K562 (cell line): ENCODE measurements around the gene MICAL2. TPM values are rescaled to one million over a fixed set of nuclear protein-coding genes. Genes with fewer than 3 reads are reported as not detected.

Source experiments
- ATAC-seq: fragments of 200-7000 bp; cut with Tn5 transposase; 3 replicates; pipeline ENCODE4 v1.9.1; 2020; ENCODE audit warnings: moderate library complexity
- BruUV-seq: library from RNA; stranded (reverse); fragments of 400-500 nt; replicated peaks from 2 replicates; lab custom pipeline; 2021; lab: Mats Ljungman, UMichigan
- CTCF ChIA-PET: fragments of 300-600 bp; formaldehyde crosslinking; extraction: SDS; loops from one replicate; lab custom pipeline; 2021; ENCODE audit warnings: low intra/inter-chr PET ratio; lab: Yijun Ruan, JAX
- POLR2A ChIA-PET: fragments of 300-600, 350-650 bp; sonication (Branson Sonifier 250); formaldehyde crosslinking; extraction: SDS; loops from one replicate; lab custom pipeline; 2021; ENCODE audit warnings: antibody characterized with exemption, inconsistent platforms; lab: Yijun Ruan, JAX
- DNase-seq, 4 experiments: peaks; one replicate each; pipeline versions ENCODE4 v3.0.0 to v3.0.0-alpha.2; 2011 to 2018; ENCODE audit warnings: low spot score in 3 of 4, mixed read lengths in 3 of 4; ENCODE audit errors: extremely low read depth in 1 of 4
- FAIRE-seq: peaks from 2 replicates; lab custom pipeline; 2011; peaks lifted over from hg19 to GRCh38; lab: Jason Lieb, UNC
- H2AFZ ChIP-seq: 2 replicates; pipeline ENCODE4 v1.6.0; 2011; ENCODE audit warnings: low read depth, low read length, control low read depth, inconsistent platforms
- H3K27ac ChIP-seq: fragments of 200-600 bp; 3 replicates; pipeline ENCODE4 v1.8.0; 2011; ENCODE audit warnings: low read depth, mild to moderate bottlenecking, control low read depth, inconsistent platforms, low read length, moderate library complexity, mixed read lengths; ENCODE audit errors: extremely low read depth
- H3K27me3 ChIP-seq, 2 experiments: fragments of 300-600 bp in 1 of 2; 2 replicates in 1 of 2; 3 replicates in 1 of 2; pipeline versions ENCODE4 v1.6.0 to v1.8.0; 2011; ENCODE audit warnings: inconsistent platforms in 2 of 2, low read length in 2 of 2, mild to moderate bottlenecking in 1 of 2, mixed read lengths in 1 of 2, moderate library complexity in 1 of 2; ENCODE audit not compliant: control insufficient read depth in 2 of 2, insufficient read depth in 2 of 2
- H3K36me3 ChIP-seq: fragments of 300-600 bp; 3 replicates; pipeline ENCODE4 v1.8.0; 2011; ENCODE audit warnings: mild to moderate bottlenecking, low read length, inconsistent platforms; ENCODE audit not compliant: control insufficient read depth, insufficient read depth
- H3K4me1 ChIP-seq, 2 experiments: fragments of 200-600 bp in 1 of 2; replicated peaks in 1 of 2; 2 replicates in 1 of 2; 3 replicates in 1 of 2; pipeline versions ENCODE4 v1.5.1 to v1.8.0; 2011; ENCODE audit warnings: inconsistent platforms in 2 of 2, low read length in 2 of 2, mild to moderate bottlenecking in 1 of 2, mixed read lengths in 1 of 2, moderate library complexity in 1 of 2; ENCODE audit not compliant: control insufficient read depth in 2 of 2, insufficient read depth in 2 of 2
- H3K4me2 ChIP-seq: 2 replicates; pipeline ENCODE4 v1.6.1; 2011; ENCODE audit warnings: low read length, control low read depth, inconsistent platforms, mixed read lengths; ENCODE audit not compliant: insufficient read depth
- H3K4me3 ChIP-seq: fragments of 200-600 bp; sonication (generic), shearing (Covaris generic); 2 replicates; pipeline ENCODE4 v1.5.1; 2016; ENCODE audit warnings: control low read depth, inconsistent platforms
- H3K79me2 ChIP-seq: fragments of 200-600 bp; 3 replicates; pipeline ENCODE4 v1.8.0; 2011; ENCODE audit warnings: low read length, inconsistent platforms; ENCODE audit not compliant: control insufficient read depth, insufficient read depth
- H3K9ac ChIP-seq, 2 experiments: 2 replicates each; pipeline versions ENCODE4 v1.6.0 to v1.6.1; 2011; ENCODE audit warnings: low read depth in 2 of 2, low read length in 2 of 2, control low read depth in 1 of 2, inconsistent platforms in 1 of 2, mild to moderate bottlenecking in 1 of 2, mixed read lengths in 1 of 2; ENCODE audit not compliant: insufficient read depth in 1 of 2
- H3K9me1 ChIP-seq: one replicate; pipeline ENCODE4 v1.6.0; 2011; ENCODE audit warnings: inconsistent platforms, mild to moderate bottlenecking, low read length, moderate library complexity; ENCODE audit not compliant: control insufficient read depth, insufficient read depth
- H3K9me3 ChIP-seq: replicated peaks from 2 replicates; pipeline ENCODE4 v1.5.1; 2011; ENCODE audit warnings: low read depth, low read length, inconsistent platforms; ENCODE audit not compliant: control insufficient read depth, insufficient read depth
- H4K20me1 ChIP-seq: replicated peaks from 2 replicates; pipeline ENCODE4 v1.6.1; 2011; ENCODE audit warnings: low read length, inconsistent platforms, mixed read lengths; ENCODE audit not compliant: control insufficient read depth, insufficient read depth
- CREB1 ChIP-seq, 2 experiments: sonication (generic) in 1 of 2; formaldehyde crosslinking in 1 of 2; IDR thresholded peaks; 2 replicates each; pipeline versions ENCODE4 v1.6.1 to v1.8.0; 2012 to 2022; ENCODE audit warnings: inconsistent platforms in 1 of 2, mild to moderate bottlenecking in 1 of 2, missing genetic modification reagents in 1 of 2, moderate library complexity in 1 of 2
- ETV1 ChIP-seq: fragments of 450-650 bp; conservative IDR thresholded peaks from 2 replicates; pipeline ENCODE4 v1.6.1; 2016; ENCODE audit warnings: missing genetic modification characterization, control low read depth, low read depth, missing compliant biosample characterization
- MECOM ChIP-seq: fragments of 250-450 bp; sonication (Bioruptor Pico); IDR thresholded peaks from 2 replicates; pipeline ENCODE4 v1.8.0; 2022; ENCODE audit warnings: inconsistent platforms
- MTA1 ChIP-seq: fragments of 450-650 bp; IDR thresholded peaks from 2 replicates; pipeline ENCODE4 v1.6.1; 2017; ENCODE audit warnings: borderline replicate concordance
- MTA2 ChIP-seq: fragments of 450-650 bp; IDR thresholded peaks from 2 replicates; pipeline ENCODE4 v1.6.1; 2016; ENCODE audit warnings: low read depth
- NFE2L1 ChIP-seq: fragments of 450-650 bp; IDR thresholded peaks from 2 replicates; pipeline ENCODE4 v1.6.1; 2016; ENCODE audit warnings: missing genetic modification characterization, low read depth, mild to moderate bottlenecking, missing compliant biosample characterization, moderate library complexity, borderline replicate concordance
- POLR2AphosphoS2 ChIP-seq: IDR thresholded peaks from 2 replicates; pipeline ENCODE4 v1.6.1; 2012; ENCODE audit warnings: low read length, improper control_type of control experiment
- TSC22D4 ChIP-seq: fragments of 450-650 bp; IDR thresholded peaks from 2 replicates; pipeline ENCODE4 v1.6.1; 2016; ENCODE audit warnings: missing genetic modification characterization, missing biosample characterization, control low read depth
- ZNF23 ChIP-seq: fragments of 250-450 bp; sonication (Bioruptor Pico); IDR thresholded peaks from 2 replicates; pipeline ENCODE4 v1.4.0; 2020; ENCODE audit warnings: mild to moderate bottlenecking
- WGBS: fragments of 100-300 bp; shearing (Covaris generic); methylation state at CpG from one replicate; pipeline ENCODE4 v1.1.6; 2016; ENCODE audit warnings: low coverage, mixed read lengths; ENCODE audit not compliant: insufficient coverage; ENCODE audit errors: missing lambda C conversion rate; 5-methylcytosine and 5-hydroxymethylcytosine counted together
- in situ Hi-C: fragments of 300-500 bp; cut with MboI; formaldehyde crosslinking; loops from 4 replicates; pipeline ENCODE4 v1.15.0; 2018; ENCODE audit warnings: inconsistent platforms, mixed read lengths
- intact Hi-C: fragments of 100-400 bp; cut with micrococcal nuclease; formaldehyde crosslinking; loops from 2 replicates; pipeline ENCODE4 v1.14.2; 2022
- polyA plus RNA-seq, 8 experiments: library from polyadenylated mRNA; depleted of rRNA in 4 of 8; stranded (reverse) in 5 of 8; unstranded in 3 of 8; fragments of >200 nt; fragmentation: Nextera tagmentation in 2 of 8; fragmentation: Illumina TruSeq in 1 of 8; extraction: Ambion mirVana in 2 of 8; extraction: Trizol in 1 of 8; gene quantifications; 2 replicates each; pipeline versions ENCODE4 v1.2.1 to v1.2.3, GENCODE V29; 2011 to 2014; ENCODE audit warnings: inconsistent platforms in 1 of 8, missing spikeins in 1 of 8
- total RNA-seq, 7 experiments: library from RNA; depleted of rRNA in 6 of 7; stranded (reverse); fragments of >200 nt in 6 of 7; fragmentation: Illumina TruSeq in 2 of 7; extraction: Trizol in 2 of 7; gene quantifications; 2 replicates each; pipeline versions ENCODE4 v1.2.1 to v1.2.3, GENCODE V29; 2011 to 2021; ENCODE audit warnings: low replicate concordance in 1 of 7
- TF ChIP-seq, protein P1 (sequence below): fragments of 200-800 bp; sonication (Bioruptor generic); IDR thresholded peaks from 2 replicates; pipeline ENCODE4 v1.6.1; 2017; ENCODE audit warnings: missing genetic modification characterization, missing compliant biosample characterization
- TF ChIP-seq, protein P2 (sequence below): fragments of 450-650 bp; formaldehyde crosslinking; IDR thresholded peaks from 2 replicates; pipeline ENCODE4 v1.4.0; 2022; ENCODE audit warnings: missing genetic modification characterization
- TF ChIP-seq, protein P3 (sequence below): fragments of 250-450 bp; sonication (Bioruptor Pico); IDR thresholded peaks from 2 replicates; pipeline ENCODE4 v1.4.0; 2020
- TF ChIP-seq, protein P4 (sequence below): fragments of 450-650 bp; IDR thresholded peaks from 2 replicates; pipeline ENCODE4 v1.7.1; 2018; ENCODE audit warnings: mild to moderate bottlenecking, low read depth; ENCODE audit not compliant: partially characterized antibody

MICAL2 gene
- total and polyA plus RNA-seq, 9 of the 15 experiments (the other 6 are each of a cell fraction or from before 2014, with no cell fraction given) = 4.7 to 64.2 (median 33.6) TPM

DNA sequence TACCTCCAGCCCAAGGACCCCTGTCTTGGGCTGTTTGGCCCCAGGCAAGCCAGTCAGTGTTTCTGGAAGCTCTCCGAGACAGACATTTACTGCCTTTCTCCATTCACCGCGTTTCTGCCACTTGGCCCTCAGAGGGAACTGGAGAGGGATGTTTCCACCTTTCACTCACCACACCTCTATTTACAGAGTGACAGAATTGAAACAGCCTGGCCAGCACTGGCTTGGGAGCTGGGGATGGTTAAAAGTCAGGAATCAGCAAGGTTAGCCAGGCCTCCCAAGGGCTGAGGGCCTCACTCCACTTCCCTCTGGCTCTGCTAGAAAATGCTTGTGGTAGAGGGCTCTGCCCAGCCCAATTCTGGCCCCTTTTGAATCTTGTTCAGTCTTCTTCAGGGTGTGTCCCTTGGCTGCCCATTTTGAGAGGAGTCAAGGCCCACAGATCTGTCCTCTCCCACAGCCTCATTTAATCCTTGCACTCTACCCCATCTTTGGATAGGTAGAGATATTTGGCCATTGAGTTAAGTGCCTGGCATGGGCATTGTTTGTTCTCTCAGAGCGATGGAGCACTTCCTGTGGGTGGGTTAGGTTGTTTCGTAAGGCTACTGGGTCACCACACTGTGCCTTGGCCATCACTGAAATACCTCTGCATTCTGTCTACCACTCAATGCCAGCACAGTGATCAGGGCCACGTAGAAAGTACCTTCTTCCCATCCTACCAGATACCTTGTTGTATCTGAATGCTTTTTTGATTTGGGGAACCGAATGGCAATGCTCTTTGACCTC is 119.2 kb downstream of the MICAL2 start (continued):
- TF ChIP-seq, protein P1, sequence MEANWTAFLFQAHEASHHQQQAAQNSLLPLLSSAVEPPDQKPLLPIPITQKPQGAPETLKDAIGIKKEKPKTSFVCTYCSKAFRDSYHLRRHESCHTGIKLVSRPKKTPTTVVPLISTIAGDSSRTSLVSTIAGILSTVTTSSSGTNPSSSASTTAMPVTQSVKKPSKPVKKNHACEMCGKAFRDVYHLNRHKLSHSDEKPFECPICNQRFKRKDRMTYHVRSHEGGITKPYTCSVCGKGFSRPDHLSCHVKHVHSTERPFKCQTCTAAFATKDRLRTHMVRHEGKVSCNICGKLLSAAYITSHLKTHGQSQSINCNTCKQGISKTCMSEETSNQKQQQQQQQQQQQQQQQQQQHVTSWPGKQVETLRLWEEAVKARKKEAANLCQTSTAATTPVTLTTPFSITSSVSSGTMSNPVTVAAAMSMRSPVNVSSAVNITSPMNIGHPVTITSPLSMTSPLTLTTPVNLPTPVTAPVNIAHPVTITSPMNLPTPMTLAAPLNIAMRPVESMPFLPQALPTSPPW = no peak
- no peak for TF ChIP-seq TSC22D4 (tag)
- TF ChIP-seq, protein P2, sequence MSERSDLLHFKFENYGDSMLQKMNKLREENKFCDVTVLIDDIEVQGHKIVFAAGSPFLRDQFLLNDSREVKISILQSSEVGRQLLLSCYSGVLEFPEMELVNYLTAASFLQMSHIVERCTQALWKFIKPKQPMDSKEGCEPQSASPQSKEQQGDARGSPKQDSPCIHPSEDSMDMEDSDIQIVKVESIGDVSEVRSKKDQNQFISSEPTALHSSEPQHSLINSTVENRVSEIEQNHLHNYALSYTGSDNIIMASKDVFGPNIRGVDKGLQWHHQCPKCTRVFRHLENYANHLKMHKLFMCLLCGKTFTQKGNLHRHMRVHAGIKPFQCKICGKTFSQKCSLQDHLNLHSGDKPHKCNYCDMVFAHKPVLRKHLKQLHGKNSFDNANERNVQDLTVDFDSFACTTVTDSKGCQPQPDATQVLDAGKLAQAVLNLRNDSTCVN (CRISPR knock-in tag) = no peak

DNA sequence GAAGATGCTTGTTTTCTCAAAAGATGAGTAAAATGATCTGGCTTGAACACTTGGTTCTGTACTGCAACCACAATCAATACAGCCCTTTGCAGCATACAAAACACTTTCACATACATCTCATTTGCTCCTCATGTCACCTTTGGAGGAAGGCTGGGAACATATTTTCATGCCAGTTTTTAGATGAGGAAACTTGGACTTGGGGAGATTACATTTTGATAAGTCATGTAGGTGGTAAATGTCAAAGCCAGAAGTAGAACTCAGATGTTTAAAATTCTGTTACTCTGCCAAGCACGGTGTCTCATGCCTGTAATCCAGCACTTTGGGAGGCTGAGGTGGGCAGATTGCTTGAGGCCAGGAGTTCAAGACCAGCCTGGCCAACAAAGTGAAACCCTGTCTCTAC is 121.8 kb downstream of the MICAL2 start:
- no peak overlapping the region for H3K4me3 ChIP-seq
- ChIA-PET POLR2A (interaction anchor here (0.6 to 2.0 kb wide), 4 partner anchors 11 to 112 kb away, joined by 3 to 7 read pairs (median 4); no protein-coding TSS in a partner anchor), CTCF (no interaction called here)
- no peak for DNase-seq
- no peak for ATAC-seq
- H2AFZ ChIP-seq = no peak overlapping the region
- no peak for FAIRE-seq
- no peak overlapping the region for H3K27ac ChIP-seq
- intact Hi-C loops (no loop called here), in situ Hi-C loops (loop anchor here (5.0 kb wide), 1 partner anchor 145 kb away; no protein-coding TSS in a partner anchor)
- H3K9me3 ChIP-seq = no peaks in the 10 kb centered on the region
- no peaks in the 10 kb centered on the region for H3K9me1 ChIP-seq
- whole genome bisulfite sequencing = 75% methylated on average over 1 of the region's 1 CpG
- peaks cover 50% of the 10 kb centered on the region for H3K36me3 ChIP-seq
- H3K9ac ChIP-seq = no peak overlapping the region
- no peaks in the 10 kb centered on the region for H4K20me1 ChIP-seq
- BruUV-seq = no TSS peak
- H3K79me2 ChIP-seq = no peaks in the 10 kb centered on the region
- no peaks in the 10 kb centered on the region for H3K27me3 ChIP-seq
- H3K4me1 ChIP-seq = peaks cover 0 to 7% of the 10 kb centered on the region in 2 experiments; a peak in 3 of 5 replicates
- no peak overlapping the region for H3K4me2 ChIP-seq
- no peak for TF ChIP-seq ZNF23 (CRISPR knock-in tag)
- TF ChIP-seq, protein P3, sequence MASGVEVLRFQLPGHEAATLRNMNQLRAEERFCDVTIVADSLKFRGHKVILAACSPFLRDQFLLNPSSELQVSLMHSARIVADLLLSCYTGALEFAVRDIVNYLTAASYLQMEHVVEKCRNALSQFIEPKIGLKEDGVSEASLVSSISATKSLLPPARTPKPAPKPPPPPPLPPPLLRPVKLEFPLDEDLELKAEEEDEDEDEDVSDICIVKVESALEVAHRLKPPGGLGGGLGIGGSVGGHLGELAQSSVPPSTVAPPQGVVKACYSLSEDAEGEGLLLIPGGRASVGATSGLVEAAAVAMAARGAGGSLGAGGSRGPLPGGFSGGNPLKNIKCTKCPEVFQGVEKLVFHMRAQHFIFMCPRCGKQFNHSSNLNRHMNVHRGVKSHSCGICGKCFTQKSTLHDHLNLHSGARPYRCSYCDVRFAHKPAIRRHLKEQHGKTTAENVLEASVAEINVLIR (CRISPR knock-in tag) = no peak
- TF ChIP-seq, protein P4, sequence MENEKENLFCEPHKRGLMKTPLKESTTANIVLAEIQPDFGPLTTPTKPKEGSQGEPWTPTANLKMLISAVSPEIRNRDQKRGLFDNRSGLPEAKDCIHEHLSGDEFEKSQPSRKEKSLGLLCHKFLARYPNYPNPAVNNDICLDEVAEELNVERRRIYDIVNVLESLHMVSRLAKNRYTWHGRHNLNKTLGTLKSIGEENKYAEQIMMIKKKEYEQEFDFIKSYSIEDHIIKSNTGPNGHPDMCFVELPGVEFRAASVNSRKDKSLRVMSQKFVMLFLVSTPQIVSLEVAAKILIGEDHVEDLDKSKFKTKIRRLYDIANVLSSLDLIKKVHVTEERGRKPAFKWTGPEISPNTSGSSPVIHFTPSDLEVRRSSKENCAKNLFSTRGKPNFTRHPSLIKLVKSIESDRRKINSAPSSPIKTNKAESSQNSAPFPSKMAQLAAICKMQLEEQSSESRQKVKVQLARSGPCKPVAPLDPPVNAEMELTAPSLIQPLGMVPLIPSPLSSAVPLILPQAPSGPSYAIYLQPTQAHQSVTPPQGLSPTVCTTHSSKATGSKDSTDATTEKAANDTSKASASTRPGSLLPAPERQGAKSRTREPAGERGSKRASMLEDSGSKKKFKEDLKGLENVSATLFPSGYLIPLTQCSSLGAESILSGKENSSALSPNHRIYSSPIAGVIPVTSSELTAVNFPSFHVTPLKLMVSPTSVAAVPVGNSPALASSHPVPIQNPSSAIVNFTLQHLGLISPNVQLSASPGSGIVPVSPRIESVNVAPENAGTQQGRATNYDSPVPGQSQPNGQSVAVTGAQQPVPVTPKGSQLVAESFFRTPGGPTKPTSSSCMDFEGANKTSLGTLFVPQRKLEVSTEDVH = no peak
- no peak for TF ChIP-seq POLR2AphosphoS2
- TF ChIP-seq MECOM (CRISPR knock-in tag) = no peak
- no peak for TF ChIP-seq MTA2
- TF ChIP-seq MTA1 = no peak
- TF ChIP-seq NFE2L1 (tag) = no peak
- no peak for TF ChIP-seq CREB1 (IDR thresholded peaks at IDR 0.05)
- no peak for TF ChIP-seq CREB1 (CRISPR knock-in tag; IDR thresholded peaks at IDR 0.05)
- TF ChIP-seq ETV1 (tag) = no peak
